Lower leg skin (tissue), 4 donors: ENCODE measurements around the gene NSUN7. TPM values are rescaled to one million over a fixed set of nuclear protein-coding genes. Genes with fewer than 3 reads are reported as not detected.

Experiments
- DNase-seq, 2 donors: peaks; one replicate each; pipeline ENCODE4 v3.0.0-alpha.2; 2019; ENCODE audit warnings: low spot score in 2 of 2
- H3K4me3 ChIP-seq: fragments of 200-600 bp; sonication (generic); 2 replicates; pipeline ENCODE4 v1.5.1; 2017; ENCODE audit warnings: mild to moderate bottlenecking, low read depth; ENCODE audit not compliant: poor library complexity, severe bottlenecking
- CTCF ChIP-seq, 3 donors: fragments of 450-650 bp; IDR thresholded peaks; one replicate each; pipeline ENCODE4 v1.5.1; 2016; ENCODE audit warnings: antibody characterized with exemption in 3 of 3, mild to moderate bottlenecking in 3 of 3, moderate library complexity in 2 of 3
- POLR2A ChIP-seq, 2 donors: fragments of 450-650 bp; IDR thresholded peaks; one replicate each; pipeline ENCODE4 v1.6.1; 2016 to 2017; ENCODE audit warnings: antibody characterized with exemption in 2 of 2, mild to moderate bottlenecking in 1 of 2, moderate library complexity in 1 of 2
- WGBS, 2 donors: methylation state at CpG; one replicate each; pipeline ENCODE4 v1.1.5; 2018; 5-methylcytosine and 5-hydroxymethylcytosine counted together
- intact Hi-C: fragments of 100-400 bp; cut with DNase I; formaldehyde crosslinking; loops from one replicate; pipeline ENCODE4 v1.15.0; 2023; ENCODE audit warnings: low total_unique reads
- total RNA-seq, 4 donors: library from RNA; depleted of rRNA; stranded (reverse); fragments of >200 nt; gene quantifications; one replicate each; pipeline ENCODE4 v1.1.0, GENCODE V29; 2016

The NSUN7 gene
- total RNA-seq, 4 donors from 2014 or later, result 1.7 to 4.9 (median 3.3) TPM

GRCh38 chr4:40731792-40732245, 17.9 kb upstream of the NSUN7 start:
- DNase-seq, result peak in 1 of 2 donors; percentile 40
- intact Hi-C loops, result no loop called here
- TF ChIP-seq POLR2A (IDR thresholded peaks at IDR 0.05), result no peak
- TF ChIP-seq CTCF (IDR thresholded peaks at IDR 0.05), result no peak
- WGBS, 2 donors, result 55 to 56% methylated on average over 6 of the region's 6 CpGs
- no peak overlapping the region for H3K4me3 ChIP-seq

- no peak for DNase-seq
- WGBS, 2 donors, result 73 to 77% methylated on average over 7 of the region's 7 CpGs
- TF ChIP-seq CTCF (IDR thresholded peaks at IDR 0.05) (no peak), POLR2A (IDR thresholded peaks at IDR 0.05) (no peak)
- H3K4me3 ChIP-seq, result no peak overlapping the region
- intact Hi-C loops, result no loop called here
These were observed 16.0 kb upstream of the NSUN7 start for GRCh38 chr4:40733752-40734151.

GRCh38 chr4:40734497-40734896, 15.3 kb upstream of the NSUN7 start:
- 70 to 81% methylated on average over 5 of the region's 5 CpGs for whole genome bisulfite sequencing, 2 donors
- no peak for DNase-seq
- intact Hi-C loops, result no loop called here
- TF ChIP-seq POLR2A (IDR thresholded peaks at IDR 0.05) (no peak), CTCF (IDR thresholded peaks at IDR 0.05) (no peak)
- H3K4me3 ChIP-seq, result no peak overlapping the region

- TF ChIP-seq POLR2A (IDR thresholded peaks at IDR 0.05) (no peak), CTCF (IDR thresholded peaks at IDR 0.05) (no peak)
- WGBS, 2 donors, result 84 to 88% methylated on average over 1 of the region's 1 CpG
- intact Hi-C loops, result no loop called here
- DNase-seq, result no peak
- no peak overlapping the region for H3K4me3 ChIP-seq
These were observed 12.8 kb upstream of the NSUN7 start for GRCh38 chr4:40736910-40737309.

GRCh38 chr4:40737879-40738278, 11.9 kb upstream of the NSUN7 start:
- WGBS, 2 donors, result 56 to 70% methylated on average over 2 of the region's 2 CpGs

More at GRCh38 chr4:40737879-40738278, 11.9 kb upstream of the NSUN7 start:
- H3K4me3 ChIP-seq, result no peak overlapping the region
- no peak for TF ChIP-seq CTCF (IDR thresholded peaks at IDR 0.05)
- TF ChIP-seq POLR2A (IDR thresholded peaks at IDR 0.05), result no peak
- no peak for DNase-seq
- intact Hi-C loops, result no loop called here
